Mononuclear cell (primary cell): Measurements from ENCODE around the gene CHSY1. TPM values are rescaled to one million over a fixed set of nuclear protein-coding genes. Genes with fewer than 3 reads are reported as not detected.

Source experiments
- H3K27me3 ChIP-seq: 2 replicates; pipeline ENCODE4 v1.6.0; 2011; ENCODE audit warnings: low read length, control low read depth; ENCODE audit not compliant: insufficient read depth
- H3K4me1 ChIP-seq: 2 replicates; pipeline ENCODE4 v1.5.1; 2011; ENCODE audit warnings: mild to moderate bottlenecking, low read length, control low read depth; ENCODE audit not compliant: insufficient read depth
- H3K4me3 ChIP-seq: 2 replicates; pipeline ENCODE4 v1.5.1; 2011; ENCODE audit warnings: mild to moderate bottlenecking, low read length, moderate library complexity
- H3K9me3 ChIP-seq: 2 replicates; pipeline ENCODE4 v1.5.1; 2011; ENCODE audit warnings: low read depth, mild to moderate bottlenecking, control low read depth, low read length
- total RNA-seq: library from RNA; depleted of rRNA; stranded (reverse); fragments of >200 nt; gene quantifications from one replicate; pipeline ENCODE4 v1.2.3, GENCODE V29; 2012

CHSY1 gene
- total RNA-seq, 1 donor, result 22.2 TPM

GRCh38 chr15:101242999-101243336, 8.9 kb downstream of the CHSY1 start:
- H3K27me3 ChIP-seq, result no peaks in the 10 kb centered on the region
- H3K9me3 ChIP-seq, result no peaks in the 10 kb centered on the region
- peaks cover 99% of the 10 kb centered on the region for H3K4me1 ChIP-seq
- no peak overlapping the region for H3K4me3 ChIP-seq

GRCh38 chr15:101242160-101242998, 9.5 kb downstream of the CHSY1 start:
- Histone ChIP-seq H3K27me3 (no peaks in the 10 kb centered on the region), H3K4me3 (peak overlapping the region; percentile 21), H3K4me1 (peaks cover 100% of the 10 kb centered on the region), H3K9me3 (no peaks in the 10 kb centered on the region)

GRCh38 chr15:101240358-101240757, 11.5 kb downstream of the CHSY1 start:
- H3K27me3 ChIP-seq, result no peaks in the 10 kb centered on the region
- H3K4me3 ChIP-seq, result no peak overlapping the region
- H3K9me3 ChIP-seq, result no peaks in the 10 kb centered on the region
- peaks cover 100% of the 10 kb centered on the region for H3K4me1 ChIP-seq

- Histone ChIP-seq H3K4me3 (no peak overlapping the region), H3K9me3 (no peaks in the 10 kb centered on the region), H3K27me3 (no peaks in the 10 kb centered on the region), H3K4me1 (peaks cover 99% of the 10 kb centered on the region)
Measured at GRCh38 chr15:101239724-101240136, 12.1 kb downstream of the CHSY1 start.

GRCh38 chr15:101237251-101237650, 14.6 kb downstream of the CHSY1 start:
- Histone ChIP-seq H3K4me3 (no peak overlapping the region), H3K9me3 (no peaks in the 10 kb centered on the region), H3K4me1 (peaks cover 88% of the 10 kb centered on the region), H3K27me3 (no peaks in the 10 kb centered on the region)

GRCh38 chr15:101233651-101234280, 18.1 kb downstream of the CHSY1 start:
- H3K27me3 ChIP-seq, result no peaks in the 10 kb centered on the region
- no peak overlapping the region for H3K4me3 ChIP-seq
- H3K9me3 ChIP-seq, result peaks cover 5% of the 10 kb centered on the region
- peaks cover 53% of the 10 kb centered on the region for H3K4me1 ChIP-seq

GRCh38 chr15:101232677-101233076, 19.2 kb downstream of the CHSY1 start:
- Histone ChIP-seq H3K9me3 (peaks cover 14% of the 10 kb centered on the region), H3K4me1 (peaks cover 42% of the 10 kb centered on the region), H3K4me3 (no peak overlapping the region), H3K27me3 (no peaks in the 10 kb centered on the region)

- Histone ChIP-seq H3K27me3 (no peaks in the 10 kb centered on the region), H3K9me3 (peaks cover 14% of the 10 kb centered on the region), H3K4me1 (peaks cover 19% of the 10 kb centered on the region), H3K4me3 (no peak overlapping the region)
Measured at GRCh38 chr15:101228313-101228712, 23.5 kb downstream of the CHSY1 start.

- H3K4me1 ChIP-seq, result peaks cover 21% of the 10 kb centered on the region
- H3K27me3 ChIP-seq, result no peaks in the 10 kb centered on the region
- no peak overlapping the region for H3K4me3 ChIP-seq
- peaks cover 14% of the 10 kb centered on the region for H3K9me3 ChIP-seq
Measured at GRCh38 chr15:101225658-101226057, 26.2 kb downstream of the CHSY1 start.

- H3K4me1 ChIP-seq, result peaks cover 14% of the 10 kb centered on the region
- no peak overlapping the region for H3K4me3 ChIP-seq
Measured at GRCh38 chr15:101221902-101222301, 29.9 kb downstream of the CHSY1 start.

GRCh38 chr15:101220060-101220459, 31.8 kb downstream of the CHSY1 start:
- Histone ChIP-seq H3K9me3 (no peaks in the 10 kb centered on the region), H3K4me3 (no peak overlapping the region), H3K4me1 (peaks cover 8% of the 10 kb centered on the region), H3K27me3 (no peaks in the 10 kb centered on the region)

More at GRCh38 chr15:101221902-101222301, 29.9 kb downstream of the CHSY1 start:
- H3K27me3 ChIP-seq, result no peaks in the 10 kb centered on the region
- H3K9me3 ChIP-seq, result no peaks in the 10 kb centered on the region

GRCh38 chr15:101219441-101219840, 32.4 kb downstream of the CHSY1 start:
- H3K4me1 ChIP-seq, result peaks cover 8% of the 10 kb centered on the region
- no peaks in the 10 kb centered on the region for H3K9me3 ChIP-seq
- H3K27me3 ChIP-seq, result no peaks in the 10 kb centered on the region
- H3K4me3 ChIP-seq, result no peak overlapping the region

- Histone ChIP-seq H3K4me1 (peaks cover 10% of the 10 kb centered on the region), H3K9me3 (no peaks in the 10 kb centered on the region), H3K27me3 (no peaks in the 10 kb centered on the region), H3K4me3 (no peak overlapping the region)
Measured at GRCh38 chr15:101217446-101217845, 34.4 kb downstream of the CHSY1 start.

- peaks cover 13% of the 10 kb centered on the region for H3K4me1 ChIP-seq
- H3K27me3 ChIP-seq, result no peaks in the 10 kb centered on the region
- no peaks in the 10 kb centered on the region for H3K9me3 ChIP-seq
- no peak overlapping the region for H3K4me3 ChIP-seq
Measured at GRCh38 chr15:101216100-101216499, 35.7 kb downstream of the CHSY1 start.

GRCh38 chr15:101215681-101216080, 36.2 kb downstream of the CHSY1 start:
- H3K4me1 ChIP-seq, result peaks cover 17% of the 10 kb centered on the region
- no peak overlapping the region for H3K4me3 ChIP-seq
- no peaks in the 10 kb centered on the region for H3K27me3 ChIP-seq
- no peaks in the 10 kb centered on the region for H3K9me3 ChIP-seq
